Activated T-cell treated with anti-CD3 and anti-CD28 coated beads, Interleukin-2, amount 50 U/mL, for 48 hours (primary cell): ENCODE measurements around the gene TRIO.
"Not testable (repeated sequence)": the region's sequence is repeated elsewhere in the genome, so short reads cannot be mapped to it uniquely, and the experiment has no call there.

Experiments used
- DNase-seq, 2 experiments: peaks; one replicate each; pipeline ENCODE4 v3.0.0-alpha.2; 2020

The TRIO gene

GRCh38 chr5:14188778-14189177, 45.6 kb downstream of the TRIO start:
- no peak for DNase-seq

GRCh38 chr5:14189680-14190079, 46.5 kb downstream of the TRIO start:
- no peak for DNase-seq

- no peak for DNase-seq
Measured at GRCh38 chr5:14190194-14191164, 47.3 kb downstream of the TRIO start.

- no peak for DNase-seq
Measured at GRCh38 chr5:14191325-14191724, 48.2 kb downstream of the TRIO start.

- no peak for DNase-seq
Measured at GRCh38 chr5:14193496-14193895, 50.4 kb downstream of the TRIO start.

GRCh38 chr5:14195588-14195987, 52.4 kb downstream of the TRIO start:
- no peak for DNase-seq

GRCh38 chr5:14197056-14197455, 53.9 kb downstream of the TRIO start:
- no peak for DNase-seq

GRCh38 chr5:14199902-14200301, 56.8 kb downstream of the TRIO start:
- DNase-seq = no peak

GRCh38 chr5:14200312-14200990, 57.3 kb downstream of the TRIO start:
- DNase-seq = no peak

- DNase-seq = no peak
Measured at GRCh38 chr5:14201325-14202045, 58.3 kb downstream of the TRIO start.

GRCh38 chr5:14202462-14202861, 59.3 kb downstream of the TRIO start:
- DNase-seq = no peak

- DNase-seq = no peak
Measured at GRCh38 chr5:14204011-14204670, 61.0 kb downstream of the TRIO start.

GRCh38 chr5:14204785-14205321, 61.7 kb downstream of the TRIO start:
- DNase-seq = no peak

GRCh38 chr5:14206028-14206725, 63.0 kb downstream of the TRIO start:
- no peak for DNase-seq

GRCh38 chr5:14207428-14207827, 64.3 kb downstream of the TRIO start:
- not testable (repeated sequence) for DNase-seq

- no peak for DNase-seq
Measured at GRCh38 chr5:14208071-14209021, 65.2 kb downstream of the TRIO start.

GRCh38 chr5:14209222-14209822, 66.2 kb downstream of the TRIO start:
- no peak for DNase-seq

- no peak for DNase-seq
Measured at GRCh38 chr5:14209836-14210235, 66.7 kb downstream of the TRIO start.

GRCh38 chr5:14210729-14211128, 67.6 kb downstream of the TRIO start:
- DNase-seq = no peak
